K562 treated with DMSO at 1 percent for 4 hours (cell line): ENCODE results near the gene APOBEC4. TPM values are rescaled to one million over a fixed set of nuclear protein-coding genes. Genes with fewer than 3 reads are reported as not detected.

Source experiments
- total RNA-seq: library from RNA; unstranded; fragments of 300-600 nt; gene quantifications from 2 replicates; pipeline ENCODE4 v1.2.3, GENCODE V29; 2022; ENCODE audit not compliant: insufficient read depth

APOBEC4 gene
- not detected in 2 replicates for total RNA-seq

GRCh38 chr1:183652547-183653461 is at the start of gene APOBEC4:
Gene APOBEC4 (minus strand): TSS chr1:183653316. CDS start chr1:183648781, 4,535 bp downstream.

GRCh38 chr1:183635606-183636333 is 17.3 kb downstream of the APOBEC4 start, which contains the start of gene ARPC5:
Gene ARPC5 (minus strand): TSS chr1:183635783. CDS start chr1:183635659, 124 bp downstream.

Other genes with a start within 250 kb of the APOBEC4 start
- gene NMNAT2, start 234.9 kb downstream of the APOBEC4 start, total RNA-seq = not detected in 2 replicates
- 21.2 and 34.6 TPM in 2 replicates for gene SMG7, start 180.8 kb downstream of the APOBEC4 start, total RNA-seq
- 3.6 TPM in 1 of 2 replicates, not detected in the other for gene NCF2, start 62.9 kb downstream of the APOBEC4 start, total RNA-seq
- gene ARPC5, start 17.5 kb downstream of the APOBEC4 start, total RNA-seq = 105 and 125 TPM in 2 replicates
- gene RGL1, start 151.8 kb upstream of the APOBEC4 start, total RNA-seq = not detected in 2 replicates